HCT116 (cell line): Measurements from ENCODE around the gene HEBP1. TPM values are rescaled to one million over a fixed set of nuclear protein-coding genes. Genes with fewer than 3 reads are reported as not detected.

Experiments used
- ATAC-seq: fragments of 200-7000 bp; cut with Tn5 transposase; 2 replicates; pipeline ENCODE4 v1.9.1; 2020; ENCODE audit warnings: mild to moderate bottlenecking, moderate library complexity
- BruUV-seq: library from RNA; stranded (reverse); fragments of 400-500 nt; replicated peaks from 2 replicates; lab custom pipeline; 2021; lab: Mats Ljungman, UMichigan
- CTCF ChIA-PET: fragments of 300-600 bp; sonication (Branson Sonifier 250); formaldehyde crosslinking; loops from one replicate; lab custom pipeline; 2021; ENCODE audit warnings: antibody characterized with exemption; lab: Charles Lee
- POLR2A ChIA-PET: fragments of 300-600, 350-600 bp; sonication (Branson Sonifier 250); formaldehyde crosslinking; loops from one replicate; lab custom pipeline; 2021; ENCODE audit warnings: antibody characterized with exemption; lab: Charles Lee
- RAD21 ChIA-PET, 2 experiments: fragments of 300-600 bp; sonication (Branson Sonifier 250); formaldehyde crosslinking; loops; one replicate each; lab custom pipeline; 2023; ENCODE audit warnings: low total read pairs in 2 of 2; ENCODE audit not compliant: uncharacterized antibody in 2 of 2, unreplicated experiment in 2 of 2, low non-redundant PET in 1 of 2; lab: Charles Lee
- DNase-seq: peaks from one replicate; pipeline ENCODE4 v3.0.0-alpha.2; 2010; ENCODE audit warnings: low read depth, low spot score
- H2AFZ ChIP-seq: fragments of 200-600 bp; shearing (Covaris generic), sonication (generic); 2 replicates; pipeline ENCODE4 v1.6.1; 2017; ENCODE audit warnings: low read depth, mixed run types, mixed read lengths, antibody characterized with exemption, low read length; ENCODE audit not compliant: poor library complexity, severe bottlenecking
- H3K27ac ChIP-seq: 2 replicates; pipeline ENCODE4 v1.5.1; 2012; ENCODE audit warnings: low read depth, low read length
- H3K27me3 ChIP-seq: fragments of 200-600 bp; sonication (generic); 2 replicates; pipeline ENCODE4 v1.6.1; 2016; ENCODE audit warnings: mixed run types, low read length, mixed read lengths; ENCODE audit not compliant: insufficient read depth
- H3K36me3 ChIP-seq, 2 experiments: fragments of 200-500 bp in 1 of 2; fragments of 200-600 bp in 1 of 2; sonication (Bioruptor generic) in 1 of 2; sonication (generic) in 1 of 2; 2 replicates each; pipeline versions ENCODE4 v1.5.1 to v1.6.1; 2014 to 2016; ENCODE audit warnings: low read length in 2 of 2, inconsistent platforms in 1 of 2, mixed read lengths in 1 of 2, mixed run types in 1 of 2; ENCODE audit not compliant: insufficient read depth in 2 of 2, control insufficient read depth in 1 of 2
- H3K4me1 ChIP-seq, 2 experiments: fragments of 200-600 bp in 1 of 2; sonication (generic) in 1 of 2; 2 replicates each; pipeline versions ENCODE4 v1.5.1 to v1.6.1; 2012 to 2017; ENCODE audit warnings: low read length in 2 of 2, inconsistent platforms in 1 of 2, mild to moderate bottlenecking in 1 of 2, mixed read lengths in 1 of 2, mixed run types in 1 of 2, moderate library complexity in 1 of 2; ENCODE audit not compliant: insufficient read depth in 2 of 2, control insufficient read depth in 1 of 2
- H3K4me2 ChIP-seq: fragments of 200-600 bp; sonication (generic); 2 replicates; pipeline ENCODE4 v1.6.1; 2017; ENCODE audit warnings: mixed run types, low read length, mixed read lengths
- H3K4me3 ChIP-seq, 2 experiments: fragments of 200-600 bp in 1 of 2; sonication (generic) in 1 of 2; replicated peaks in 1 of 2; 2 replicates each; pipeline ENCODE4 v1.5.1; 2011 to 2016; ENCODE audit warnings: low read length in 2 of 2, control low read depth in 1 of 2, low read depth in 1 of 2, mild to moderate bottlenecking in 1 of 2, mixed read lengths in 1 of 2, mixed run types in 1 of 2
- H3K79me2 ChIP-seq: fragments of 200-600 bp; sonication (generic); 2 replicates; pipeline ENCODE4 v1.6.1; 2017; ENCODE audit warnings: mild to moderate bottlenecking, mixed run types, low read length, moderate library complexity, mixed read lengths; ENCODE audit not compliant: insufficient read depth
- H3K9ac ChIP-seq: fragments of 200-600 bp; sonication (generic); 2 replicates; pipeline ENCODE4 v1.6.1; 2016; ENCODE audit warnings: low read length, mixed read lengths
- H3K9me2 ChIP-seq: fragments of 200-600 bp; sonication (generic), shearing (Covaris generic); 2 replicates; pipeline ENCODE4 v1.6.1; 2017; ENCODE audit warnings: mixed run types, mild to moderate bottlenecking, moderate library complexity; ENCODE audit not compliant: insufficient read depth
- H3K9me3 ChIP-seq, 2 experiments: fragments of 200-500 bp in 1 of 2; fragments of 200-600 bp in 1 of 2; sonication (Bioruptor generic) in 1 of 2; sonication (generic) in 1 of 2; 2 replicates each; pipeline ENCODE4 v1.6.1; 2014 to 2017; ENCODE audit warnings: low read length in 2 of 2, mixed read lengths in 2 of 2, inconsistent platforms in 1 of 2, low read depth in 1 of 2, mild to moderate bottlenecking in 1 of 2, mixed run types in 1 of 2, moderate library complexity in 1 of 2; ENCODE audit not compliant: control insufficient read depth in 1 of 2, insufficient read depth in 1 of 2
- H4K20me1 ChIP-seq: fragments of 200-600 bp; sonication (generic), shearing (Covaris generic); 2 replicates; pipeline ENCODE4 v1.6.1; 2017; ENCODE audit warnings: mixed run types, mild to moderate bottlenecking, moderate library complexity; ENCODE audit not compliant: insufficient read depth
- ATF3 ChIP-seq: IDR thresholded peaks from 2 replicates; pipeline ENCODE4 v1.6.1; 2012
- CBX3 ChIP-seq: IDR thresholded peaks from 2 replicates; pipeline ENCODE4 v1.6.1; 2012; ENCODE audit warnings: low read depth
- CEBPB ChIP-seq: IDR thresholded peaks from 2 replicates; pipeline ENCODE4 v1.6.1; 2012; ENCODE audit warnings: low read depth
- CTCF ChIP-seq, 3 experiments: fragments of 200-600 bp in 1 of 3; sonication (generic) in 1 of 3; IDR thresholded peaks in 2 of 3; conservative IDR thresholded peaks in 1 of 3; 2 replicates each; pipeline ENCODE4 v1.5.1; 2012 to 2017; ENCODE audit warnings: low read depth in 2 of 3, low read length in 2 of 3, antibody characterized with exemption in 1 of 3, borderline replicate concordance in 1 of 3, control low read depth in 1 of 3, mild to moderate bottlenecking in 1 of 3, mixed read lengths in 1 of 3, mixed run types in 1 of 3, moderate library complexity in 1 of 3; ENCODE audit not compliant: insufficient read depth in 1 of 3
- EGR1 ChIP-seq: IDR thresholded peaks from 2 replicates; pipeline ENCODE4 v1.6.1; 2012; ENCODE audit warnings: low read depth
- EZH2 ChIP-seq: fragments of 200-600 bp; sonication (generic); IDR thresholded peaks from 2 replicates; pipeline ENCODE4 v1.6.1; 2017; ENCODE audit warnings: antibody characterized with exemption, mixed run types
- EZH2phosphoT487 ChIP-seq: fragments of 200-600 bp; IDR thresholded peaks from 2 replicates; pipeline ENCODE4 v1.6.1; 2018; ENCODE audit warnings: antibody characterized with exemption, borderline replicate concordance
- MAX ChIP-seq: IDR thresholded peaks from 2 replicates; pipeline ENCODE4 v1.6.1; 2012
- POLR2AphosphoS5 ChIP-seq: IDR thresholded peaks from 2 replicates; pipeline ENCODE4 v1.6.1; 2011; ENCODE audit warnings: mild to moderate bottlenecking, low read depth, low read length, moderate library complexity
- RAD21 ChIP-seq: IDR thresholded peaks from 2 replicates; pipeline ENCODE4 v1.6.1; 2012; ENCODE audit warnings: low read depth, mild to moderate bottlenecking
- SIN3A ChIP-seq: IDR thresholded peaks from 2 replicates; pipeline ENCODE4 v1.6.1; 2012; ENCODE audit warnings: low read depth
- SP1 ChIP-seq: IDR thresholded peaks from 2 replicates; pipeline ENCODE4 v1.6.1; 2012; ENCODE audit warnings: low read depth
- SRF ChIP-seq: IDR thresholded peaks from 2 replicates; pipeline ENCODE4 v1.6.1; 2012; ENCODE audit warnings: low read depth
- YY1 ChIP-seq: IDR thresholded peaks from 2 replicates; pipeline ENCODE4 v1.6.1; 2011; ENCODE audit warnings: low read length, low read depth, moderate library complexity, mild to moderate bottlenecking; ENCODE audit not compliant: insufficient replicate concordance; ENCODE audit errors: extremely low read depth
- ZBTB33 ChIP-seq: IDR thresholded peaks from 2 replicates; pipeline ENCODE4 v1.6.1; 2011; ENCODE audit warnings: mild to moderate bottlenecking, low read length, moderate library complexity; ENCODE audit not compliant: insufficient replicate concordance; ENCODE audit errors: extremely low read depth
- ZNF274 ChIP-seq: fragments of 200-500 bp; sonication (Bioruptor generic); IDR thresholded peaks from 2 replicates; pipeline ENCODE4 v1.6.1; 2014; ENCODE audit warnings: mild to moderate bottlenecking, low read depth, low read length, inconsistent platforms
- intact Hi-C: fragments of 100-400 bp; cut with micrococcal nuclease; formaldehyde crosslinking; loops from 2 replicates; pipeline ENCODE4 v1.10.0; 2022
- total RNA-seq: library from RNA; stranded (reverse); gene quantifications from one replicate; pipeline ENCODE4 v1.2.1, GENCODE V29; 2021; ENCODE audit not compliant: unreplicated experiment

The HEBP1 gene
- total RNA-seq, 1 experiment from 2014 or later = 41.0 TPM

- no peak overlapping the region for H2AFZ ChIP-seq
- no peaks in the 10 kb centered on the region for H3K36me3 ChIP-seq
- no peaks in the 10 kb centered on the region for H3K79me2 ChIP-seq
- ATAC-seq = no peak
- no peak overlapping the region for H3K4me2 ChIP-seq
- ChIA-PET CTCF (no interaction called here), POLR2A (no interaction called here), RAD21 (no interaction called here)
- H3K9me2 ChIP-seq = no peaks in the 10 kb centered on the region
- H3K9me3 ChIP-seq = no peaks in the 10 kb centered on the region
- no peaks in the 10 kb centered on the region for H4K20me1 ChIP-seq
- H3K27ac ChIP-seq = no peak overlapping the region
- no peaks in the 10 kb centered on the region for H3K27me3 ChIP-seq
- no peaks in the 10 kb centered on the region for H3K4me1 ChIP-seq
- TF ChIP-seq RAD21 (no peak), SRF (no peak), ZNF274 (no peak), EZH2phosphoT487 (no peak), ATF3 (no peak), ZBTB33 (no peak), SP1 (no peak), MAX (no peak), CTCF (IDR thresholded peaks at IDR 0.05 in 2 of 3, conservative IDR thresholded peaks at IDR 0.05 in 1 of 3; ENCODE audit: borderline replicate concordance in 1 of 3, insufficient read depth in 1 of 3, low read depth in 2 of 3, low read length in 2 of 3) (no peak), EGR1 (no peak), SIN3A (no peak), YY1 (no peak), POLR2AphosphoS5 (no peak), EZH2 (no peak), CEBPB (no peak), CBX3 (no peak)
- DNase-seq = no peak
- no peak overlapping the region for H3K4me3 ChIP-seq
- intact Hi-C loops = no loop called here
- BruUV-seq = no TSS peak
- no peak overlapping the region for H3K9ac ChIP-seq
Observed at GRCh38 chr12:12947902-12948301, 52.2 kb downstream of the HEBP1 start.
